GM12878 (cell line): Measurements from ENCODE around the gene FOXR1. TPM values are rescaled to one million over a fixed set of nuclear protein-coding genes. Genes with fewer than 3 reads are reported as not detected.

Experiments
- ATAC-seq: fragments of 200-7000 bp; cut with Tn5 transposase; 3 replicates; pipeline ENCODE4 v1.9.1; 2020; ENCODE audit warnings: mild to moderate bottlenecking, moderate library complexity
- BruUV-seq: library from RNA; stranded (reverse); fragments of 400-500 nt; replicated peaks from 2 replicates; lab custom pipeline; 2021; lab: Mats Ljungman, UMichigan
- CTCF ChIA-PET: fragments of 300-600 bp; sonication (Branson Sonifier 250); formaldehyde crosslinking; extraction: SDS; loops from one replicate; lab custom pipeline; 2021; ENCODE audit warnings: inconsistent platforms; lab: Yijun Ruan, JAX
- POLR2A ChIA-PET: fragments of 350-600 bp; formaldehyde crosslinking; extraction: SDS; loops from one replicate; lab custom pipeline; 2021; ENCODE audit warnings: inconsistent platforms; lab: Charles Lee
- RAD21 ChIA-PET: fragments of 300-600 bp; sonication (Branson Sonifier 250); formaldehyde crosslinking; loops from one replicate; lab custom pipeline; 2023; ENCODE audit warnings: antibody characterized with exemption; ENCODE audit not compliant: unreplicated experiment; lab: Charles Lee
- SMC1A ChIA-PET: fragments of 300-600 bp; sonication (Branson Sonifier 250); formaldehyde crosslinking; loops from one replicate; lab custom pipeline; 2023; ENCODE audit not compliant: unreplicated experiment, uncharacterized antibody; lab: Charles Lee
- DNase-seq: peaks from one replicate; pipeline ENCODE4 v3.0.0-alpha.2; 2011; ENCODE audit warnings: low read depth, low spot score
- FAIRE-seq: peaks from 3 replicates; lab custom pipeline; 2011; peaks lifted over from hg19 to GRCh38; lab: Jason Lieb, UNC
- H2AFZ ChIP-seq: 2 replicates; pipeline ENCODE4 v1.6.0; 2011; ENCODE audit warnings: low read depth, low read length, control low read depth; ENCODE audit not compliant: control insufficient read depth
- H3K27ac ChIP-seq: 2 replicates; pipeline ENCODE4 v1.5.1; 2011; ENCODE audit warnings: control low read depth; ENCODE audit not compliant: control insufficient read depth, insufficient read depth
- H3K27me3 ChIP-seq, 2 experiments: replicated peaks in 1 of 2; 2 replicates each; pipeline versions ENCODE4 v1.6.0 to v1.6.1; 2011; ENCODE audit warnings: low read length in 1 of 2; ENCODE audit not compliant: control insufficient read depth in 2 of 2, insufficient read depth in 2 of 2
- H3K36me3 ChIP-seq, 2 experiments: 2 replicates each; pipeline ENCODE4 v1.5.1; 2011; ENCODE audit warnings: low read length in 1 of 2; ENCODE audit not compliant: control insufficient read depth in 2 of 2, insufficient read depth in 2 of 2
- H3K4me1 ChIP-seq: 2 replicates; pipeline ENCODE4 v1.6.1; 2011; ENCODE audit warnings: mild to moderate bottlenecking, low read length, moderate library complexity, mixed read lengths; ENCODE audit not compliant: control insufficient read depth, insufficient read depth
- H3K4me2 ChIP-seq: 2 replicates; pipeline ENCODE4 v1.6.0; 2011; ENCODE audit warnings: control low read depth; ENCODE audit not compliant: control insufficient read depth, insufficient read depth
- H3K4me3 ChIP-seq: fragments of 200-600 bp; sonication (generic); 2 replicates; pipeline ENCODE4 v1.5.1; 2016
- H3K79me2 ChIP-seq: 2 replicates; pipeline ENCODE4 v1.6.0; 2011; ENCODE audit warnings: low read length; ENCODE audit not compliant: control insufficient read depth, insufficient read depth
- H3K9ac ChIP-seq: 2 replicates; pipeline ENCODE4 v1.8.0; 2011; ENCODE audit warnings: low read length, control low read depth, mixed read lengths; ENCODE audit not compliant: control insufficient read depth, insufficient read depth
- H3K9me3 ChIP-seq: replicated peaks from 3 replicates; pipeline ENCODE4 v1.5.1; 2011; ENCODE audit warnings: mild to moderate bottlenecking, low read length; ENCODE audit not compliant: control insufficient read depth, insufficient read depth
- H4K20me1 ChIP-seq: 2 replicates; pipeline ENCODE4 v1.6.0; 2011; ENCODE audit not compliant: control insufficient read depth, insufficient read depth
- ATF7 ChIP-seq: fragments of 450-650 bp; IDR thresholded peaks from 2 replicates; pipeline ENCODE4 v1.6.1; 2016; ENCODE audit warnings: low read depth, mild to moderate bottlenecking
- BCLAF1 ChIP-seq: fragments of 450-650 bp; IDR thresholded peaks from 2 replicates; pipeline ENCODE4 v1.6.1; 2017; ENCODE audit warnings: antibody characterized with exemption, mild to moderate bottlenecking, moderate library complexity
- BRCA1 ChIP-seq: IDR thresholded peaks from 2 replicates; pipeline ENCODE4 v1.6.1; 2011; ENCODE audit warnings: low read depth, low read length, improper control_type of control experiment
- CBX5 ChIP-seq: sonication (generic); IDR thresholded peaks from 2 replicates; pipeline ENCODE4 v1.6.1; 2016; ENCODE audit warnings: low read depth, moderate library complexity, mild to moderate bottlenecking, inconsistent platforms
- CEBPB ChIP-seq, 2 experiments: fragments of 150-350 bp in 1 of 2; IDR thresholded peaks; 2 replicates each; pipeline ENCODE4 v1.6.1; 2012 to 2014; ENCODE audit warnings: low read depth in 2 of 2, low read length in 2 of 2, borderline replicate concordance in 1 of 2, inconsistent platforms in 1 of 2
- CREB1 ChIP-seq: IDR thresholded peaks from 2 replicates; pipeline ENCODE4 v1.6.1; 2012; ENCODE audit warnings: low read depth, mild to moderate bottlenecking, inconsistent platforms
- JUNB ChIP-seq: IDR thresholded peaks from 2 replicates; pipeline ENCODE4 v1.6.1; 2016; ENCODE audit warnings: antibody characterized with exemption, mild to moderate bottlenecking
- NBN ChIP-seq: fragments of 450-650 bp; IDR thresholded peaks from 2 replicates; pipeline ENCODE4 v1.6.1; 2016
- NFXL1 ChIP-seq: fragments of 450-650 bp; IDR thresholded peaks from 2 replicates; pipeline ENCODE4 v1.6.1; 2017; ENCODE audit warnings: antibody characterized with exemption, mild to moderate bottlenecking, borderline replicate concordance
- PAX5 ChIP-seq: IDR thresholded peaks from 2 replicates; pipeline ENCODE4 v1.6.1; 2011; ENCODE audit warnings: low read depth, low read length, borderline replicate concordance
- RELA ChIP-seq: fragments of 450-650 bp; IDR thresholded peaks from 2 replicates; pipeline ENCODE4 v1.8.0; 2014; ENCODE audit warnings: borderline replicate concordance; ENCODE audit not compliant: partially characterized antibody
- SMARCA5 ChIP-seq: fragments of 450-650 bp; IDR thresholded peaks from 2 replicates; pipeline ENCODE4 v1.6.1; 2017; ENCODE audit warnings: mild to moderate bottlenecking
- SP1 ChIP-seq: IDR thresholded peaks from one replicate; pipeline ENCODE4 v1.6.1; 2011; ENCODE audit warnings: low read depth, low read length
- SREBF2 ChIP-seq: IDR thresholded peaks from 2 replicates; pipeline ENCODE4 v1.6.1; 2012; ENCODE audit warnings: mild to moderate bottlenecking, low read length
- TBL1XR1 ChIP-seq: IDR thresholded peaks from 2 replicates; pipeline ENCODE4 v1.6.1; 2012; ENCODE audit warnings: low read depth, low read length, improper control_type of control experiment
- ZBED1 ChIP-seq: IDR thresholded peaks from 2 replicates; pipeline ENCODE4 v1.6.1; 2016; ENCODE audit warnings: borderline replicate concordance
- ZNF622 ChIP-seq: fragments of 450-650 bp; IDR thresholded peaks from 2 replicates; pipeline ENCODE4 v1.6.1; 2017; ENCODE audit warnings: mild to moderate bottlenecking, inconsistent platforms
- WGBS: methylation state at CpG from one replicate; pipeline ENCODE4 v1.1.6; 2016; ENCODE audit warnings: low lambda C conversion rate; ENCODE audit not compliant: insufficient replicate concordance, insufficient coverage; ENCODE audit errors: missing lambda C conversion rate; 5-methylcytosine and 5-hydroxymethylcytosine counted together
- in situ Hi-C: fragments of 300-500 bp; cut with MboI; formaldehyde crosslinking; loops from 9 replicates; pipeline ENCODE4 v1.14.3; 2018; ENCODE audit warnings: mixed read lengths
- intact Hi-C: fragments of 100-400 bp; cut with micrococcal nuclease; formaldehyde crosslinking; loops from one replicate; pipeline ENCODE4 v1.14.2; 2022; ENCODE audit not compliant: unreplicated experiment
- polyA plus RNA-seq, 11 experiments: library from polyadenylated mRNA; depleted of rRNA in 4 of 11; unstranded in 6 of 11; stranded (reverse) in 5 of 11; fragments of >200 nt; fragmentation: Nextera tagmentation in 4 of 11; fragmentation: Illumina TruSeq in 1 of 11; extraction: Ambion mirVana in 4 of 11; extraction: Trizol in 1 of 11; gene quantifications; 1 replicate in 1 of 11; 2 replicates in 10 of 11; pipeline versions ENCODE4 v1.2.1 to v1.2.3, GENCODE V29; 2011 to 2016; ENCODE audit warnings: inconsistent platforms in 2 of 11, missing spikeins in 2 of 11, low read depth in 1 of 11
- total RNA-seq, 4 experiments: library from RNA; depleted of rRNA in 3 of 4; stranded (reverse); fragments of >200 nt in 3 of 4; fragmentation: Illumina TruSeq in 1 of 4; extraction: Trizol in 1 of 4; gene quantifications; 2 replicates each; pipeline versions ENCODE4 v1.2.1 to v1.2.3, GENCODE V29; 2013 to 2021
- TF ChIP-seq, protein P1 (sequence below): fragments of 450-650 bp; IDR thresholded peaks from 2 replicates; pipeline ENCODE4 v1.6.1; 2016; ENCODE audit warnings: mild to moderate bottlenecking

The FOXR1 gene
- total and polyA plus RNA-seq, 10 of the 15 experiments (the other 5 are each of a cell fraction or from before 2014, with no cell fraction given): not detected

DNA sequence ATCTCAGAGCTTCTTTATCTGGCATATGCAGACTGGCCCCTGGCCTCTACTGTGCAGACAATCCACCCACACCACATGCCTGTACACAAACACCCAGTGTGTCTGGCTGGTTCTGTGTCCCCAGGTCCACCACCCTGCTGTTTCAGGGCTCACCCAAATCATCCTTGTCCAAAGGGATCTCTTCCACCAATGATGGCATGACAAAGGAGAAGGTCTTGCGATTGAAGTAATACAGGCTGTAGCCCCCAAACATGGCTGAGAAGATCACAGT lies 57.4 kb downstream of the FOXR1 start (continued):
- TF ChIP-seq TBL1XR1 (no peak), SP1 (no peak), ZNF622 (no peak)

- H2AFZ ChIP-seq: peak overlapping the region; percentile 95
- no peaks in the 10 kb centered on the region for H3K9me3 ChIP-seq
- peak overlapping the region; percentile 85 for H3K4me2 ChIP-seq
- intact Hi-C loops: no loop called here
- ATAC-seq (peak; percentile 58), DNase-seq (no peak), FAIRE-seq (peak; percentile 54)
- in situ Hi-C loops: no loop called here
- peaks cover 14% of the 10 kb centered on the region for H3K4me1 ChIP-seq
- H3K4me3 ChIP-seq: peak overlapping the region; percentile 78
- H3K27ac ChIP-seq: peak overlapping the region; percentile 80
- SMC1A ChIA-PET: interaction anchor here (1.0 to 4.9 kb wide), 3 partner anchors 12 to 29 kb away, joined by 3 to 40 read pairs (median 5); partner anchors contain the start of genes RPS25 and TRAPPC4
- BruUV-seq: TSS peak; percentile 77
- H3K27me3 ChIP-seq: no peaks in the 10 kb centered on the region
- RAD21 ChIA-PET: interaction anchor here (1.0 to 1.5 kb wide), 3 partner anchors 22 to 38 kb away, joined by 3 to 6 read pairs (median 3); partner anchors contain the start of gene VPS11
- H3K36me3 ChIP-seq: peaks cover 4 to 5% of the 10 kb centered on the region in 2 experiments; a peak in 3 of 4 replicates
- peak overlapping the region; percentile 74 for H3K9ac ChIP-seq
- H3K79me2 ChIP-seq: peaks cover 13% of the 10 kb centered on the region
- WGBS: 38% methylated on average over 10 of the region's 10 CpGs
- POLR2A ChIA-PET: interaction anchor here (0.9 to 3.0 kb wide), 9 partner anchors 10 to 77 kb away, joined by 3 to 14 read pairs (median 4); partner anchors contain the start of genes HMBS, HYOU1 and VPS11
- no peaks in the 10 kb centered on the region for H4K20me1 ChIP-seq
- CTCF ChIA-PET: interaction anchor here (1.0 to 1.6 kb wide), 3 partner anchors 10 to 96 kb away, joined by 3 to 16 read pairs (median 6); partner anchors contain the start of gene TRAPPC4
- TF ChIP-seq NBN: peak; percentile 53; the same call in 1 of the 2 replicates
- TF ChIP-seq RELA: no peak
- no peak for TF ChIP-seq BCLAF1
- no peak for TF ChIP-seq SP1
- TF ChIP-seq JUNB: no peak
- TF ChIP-seq SREBF2: no peak
- TF ChIP-seq CBX5: no peak
- no peak for TF ChIP-seq BRCA1
- no peak for TF ChIP-seq TBL1XR1
- peak; percentile 30; the same call in 1 of the 2 replicates for TF ChIP-seq SMARCA5
- no peak for TF ChIP-seq ZBED1
- no peak for TF ChIP-seq CEBPB (IDR thresholded peaks at IDR 0.05; ENCODE audit: borderline replicate concordance in 1 of 2, low read depth in 2 of 2, low read length in 2 of 2)
- no peak for TF ChIP-seq CREB1
- no peak for TF ChIP-seq PAX5
- no peak for TF ChIP-seq ZNF622
- TF ChIP-seq ATF7: 0 out of 2 replicates have a peak, but pooled peaks have one; percentile 35
- TF ChIP-seq NFXL1: no peak
- TF ChIP-seq, protein P1, sequence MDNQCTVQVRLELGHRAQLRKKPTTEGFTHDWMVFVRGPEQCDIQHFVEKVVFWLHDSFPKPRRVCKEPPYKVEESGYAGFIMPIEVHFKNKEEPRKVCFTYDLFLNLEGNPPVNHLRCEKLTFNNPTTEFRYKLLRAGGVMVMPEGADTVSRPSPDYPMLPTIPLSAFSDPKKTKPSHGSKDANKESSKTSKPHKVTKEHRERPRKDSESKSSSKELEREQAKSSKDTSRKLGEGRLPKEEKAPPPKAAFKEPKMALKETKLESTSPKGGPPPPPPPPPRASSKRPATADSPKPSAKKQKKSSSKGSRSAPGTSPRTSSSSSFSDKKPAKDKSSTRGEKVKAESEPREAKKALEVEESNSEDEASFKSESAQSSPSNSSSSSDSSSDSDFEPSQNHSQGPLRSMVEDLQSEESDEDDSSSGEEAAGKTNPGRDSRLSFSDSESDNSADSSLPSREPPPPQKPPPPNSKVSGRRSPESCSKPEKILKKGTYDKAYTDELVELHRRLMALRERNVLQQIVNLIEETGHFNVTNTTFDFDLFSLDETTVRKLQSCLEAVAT: no peak
Measured at GRCh38 chr11:119029340-119030028, 57.9 kb downstream of the FOXR1 start.
